ENCODE data around the gene FOXP3. TPM values are rescaled to one million over a fixed set of nuclear protein-coding genes. Genes with fewer than 3 reads are reported as not detected.

The FOXP3 gene
- total RNA-seq, 1 experiment from 2014 or later = not detected

- no peak for DNase-seq (ENCODE audit: low read depth)
Observed at GRCh38 chrX:49249616-49250015, 14.9 kb downstream of the FOXP3 start.

GRCh38 chrX:49249071-49249470 is 15.4 kb downstream of the FOXP3 start:
- DNase-seq (ENCODE audit: low read depth) = no peak

GRCh38 chrX:49247916-49248811 is 16.3 kb downstream of the FOXP3 start:
- DNase-seq (ENCODE audit: low read depth) = no peak

GRCh38 chrX:49247346-49247745 is 17.2 kb downstream of the FOXP3 start:
- no peak for DNase-seq (ENCODE audit: low read depth)

- DNase-seq (ENCODE audit: low read depth) = no peak
Observed at GRCh38 chrX:49246541-49246940, 18.0 kb downstream of the FOXP3 start.

GRCh38 chrX:49244207-49244606 is 20.3 kb downstream of the FOXP3 start:
- DNase-seq (ENCODE audit: low read depth) = no peak

GRCh38 chrX:49243166-49243565 is 21.3 kb downstream of the FOXP3 start:
- DNase-seq (ENCODE audit: low read depth) = no peak

- peak; percentile 20 for DNase-seq (ENCODE audit: low read depth)
Observed at GRCh38 chrX:49242545-49243066, 21.9 kb downstream of the FOXP3 start.

GRCh38 chrX:49238735-49239134 is 25.8 kb downstream of the FOXP3 start:
- no peak for DNase-seq (ENCODE audit: low read depth)

- no peak for DNase-seq (ENCODE audit: low read depth)
Observed at GRCh38 chrX:49237060-49237459, 27.4 kb downstream of the FOXP3 start.

GRCh38 chrX:49233887-49234555 is 30.5 kb downstream of the FOXP3 start:
- no peak for DNase-seq (ENCODE audit: low read depth)

- DNase-seq (ENCODE audit: low read depth) = no peak
Observed at GRCh38 chrX:49233176-49233575, 31.3 kb downstream of the FOXP3 start, which contains the start of gene CACNA1F. Gene CACNA1F, minus strand, starts transcription at chrX:49233340. Its CDS starts 31 bp downstream, at chrX:49233309.

- DNase-seq (ENCODE audit: low read depth) = no peak
Observed at GRCh38 chrX:49232525-49232924, 32.0 kb downstream of the FOXP3 start.

GRCh38 chrX:49231333-49232000 is 33.0 kb downstream of the FOXP3 start:
- no peak for DNase-seq (ENCODE audit: low read depth)

- DNase-seq (ENCODE audit: low read depth) = peak; percentile 67
Observed at GRCh38 chrX:49230500-49231232, 33.8 kb downstream of the FOXP3 start.

- DNase-seq (ENCODE audit: low read depth) = no peak
Observed at GRCh38 chrX:49228185-49228584, 36.3 kb downstream of the FOXP3 start.

GRCh38 chrX:49227726-49228125 is 36.8 kb downstream of the FOXP3 start:
- no peak for DNase-seq (ENCODE audit: low read depth)

GRCh38 chrX:49226946-49227345 is 37.6 kb downstream of the FOXP3 start:
- no peak for DNase-seq (ENCODE audit: low read depth)

GRCh38 chrX:49225858-49226257 is 38.7 kb downstream of the FOXP3 start:
- no peak for DNase-seq (ENCODE audit: low read depth)

- DNase-seq (ENCODE audit: low read depth) = no peak
Observed at GRCh38 chrX:49221868-49222267, 42.6 kb downstream of the FOXP3 start.

GRCh38 chrX:49220100-49220499 is 44.4 kb downstream of the FOXP3 start:
- no peak for DNase-seq (ENCODE audit: low read depth)
